Activated T-cell treated with anti-CD3 and anti-CD28 coated beads, Interleukin-2, amount 50 U/mL, for 48 hours (primary cell): ENCODE measurements around the gene KCNH1.

Experiments
- DNase-seq, 2 experiments: peaks; one replicate each; pipeline ENCODE4 v3.0.0-alpha.2; 2020

KCNH1 gene

DNA sequence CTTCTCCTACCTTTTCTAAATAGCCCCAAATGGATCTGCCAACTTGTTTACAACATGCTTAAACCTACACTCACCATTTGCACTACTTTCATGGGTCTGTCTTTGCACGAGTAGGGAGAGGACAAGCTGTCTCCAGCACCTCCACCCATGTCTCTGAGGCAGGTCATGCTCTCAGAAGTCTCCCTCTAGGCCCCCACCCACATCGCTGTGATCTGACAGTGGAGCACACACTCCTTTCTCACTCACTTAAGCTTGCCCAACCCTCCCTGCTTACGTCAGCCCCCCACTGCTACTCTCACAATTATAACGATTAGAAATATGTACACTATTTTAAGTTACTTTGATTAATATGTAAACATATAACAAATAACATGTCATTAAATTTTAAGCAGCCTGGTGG, 141.1 kb downstream of the KCNH1 start:
- no peak for DNase-seq

DNA sequence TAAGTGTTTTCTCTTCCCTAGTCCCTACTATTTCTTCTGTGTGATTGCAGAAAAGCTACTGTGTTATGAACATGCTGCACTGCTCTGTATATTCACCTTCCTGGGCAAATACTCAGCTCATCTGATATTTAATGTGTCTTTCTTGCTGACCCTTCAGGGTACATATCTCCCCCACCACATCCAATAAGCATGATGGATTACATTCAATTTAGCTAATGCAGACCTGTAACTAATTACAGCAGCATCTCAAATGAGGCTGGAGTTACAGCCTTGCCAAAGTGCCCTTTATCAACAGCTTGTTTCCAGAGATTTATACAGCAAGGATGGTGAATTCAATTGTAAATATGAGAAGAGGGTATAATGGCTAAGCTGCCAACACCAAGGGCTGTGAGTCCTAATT, 144.0 kb downstream of the KCNH1 start:
- no peak for DNase-seq

DNA sequence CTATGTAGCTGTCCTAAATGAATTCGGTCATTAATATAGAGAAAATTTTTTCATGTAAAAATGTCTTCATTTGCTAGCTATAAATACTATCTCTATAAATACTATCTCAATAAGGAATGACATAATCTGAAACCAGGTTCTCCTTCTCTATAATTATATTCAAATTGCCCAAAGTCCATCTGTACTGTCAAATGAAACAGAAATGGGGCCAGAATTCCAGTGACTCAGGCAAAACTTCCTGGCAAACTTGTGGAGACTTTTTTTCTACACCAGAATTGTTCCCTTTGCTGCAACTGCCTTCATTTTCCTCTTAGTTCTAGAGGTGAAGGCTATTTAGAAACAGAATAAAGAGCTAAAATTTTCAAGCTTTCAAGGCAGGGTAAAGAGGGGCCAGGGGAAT, 152.5 kb downstream of the KCNH1 start:
- DNase-seq = no peak

DNA sequence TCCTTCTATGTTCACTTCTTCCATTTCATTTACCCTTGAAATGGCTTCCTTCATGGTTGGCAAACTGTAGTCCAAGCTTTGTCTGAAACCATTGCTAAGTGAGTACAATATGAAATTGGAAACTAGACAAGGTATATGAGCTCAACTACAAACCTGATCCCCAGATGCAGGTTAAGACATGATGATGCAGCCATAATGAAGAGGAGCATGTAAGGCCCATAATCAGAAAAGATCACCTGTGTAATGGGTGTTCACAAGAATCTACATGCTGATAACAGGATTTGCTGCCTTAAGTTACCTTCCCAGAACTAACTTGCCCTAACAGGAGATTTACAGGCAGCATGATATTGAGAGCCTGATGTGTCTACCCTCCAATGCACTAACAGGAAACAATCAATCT, 153.9 kb downstream of the KCNH1 start:
- DNase-seq = no peak

DNA sequence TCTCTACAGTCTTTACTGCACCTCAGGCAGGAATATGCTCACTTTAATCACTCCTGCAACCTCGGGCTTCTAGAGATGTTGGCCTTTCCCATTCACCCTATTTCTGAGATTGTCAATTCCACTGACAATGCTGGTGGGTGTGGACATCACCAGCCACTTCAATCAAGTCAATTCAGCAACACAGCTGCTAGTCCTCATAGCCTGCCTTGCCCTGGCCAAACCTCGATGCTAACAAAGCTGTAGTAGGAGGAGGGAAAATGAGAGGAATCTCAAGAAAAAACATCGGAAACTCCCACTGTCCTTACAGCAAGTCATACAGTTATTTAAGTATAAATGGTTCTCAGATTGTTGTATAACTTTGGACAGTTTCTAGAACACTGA, 155.0 kb downstream of the KCNH1 start:
- DNase-seq = no peak

DNA sequence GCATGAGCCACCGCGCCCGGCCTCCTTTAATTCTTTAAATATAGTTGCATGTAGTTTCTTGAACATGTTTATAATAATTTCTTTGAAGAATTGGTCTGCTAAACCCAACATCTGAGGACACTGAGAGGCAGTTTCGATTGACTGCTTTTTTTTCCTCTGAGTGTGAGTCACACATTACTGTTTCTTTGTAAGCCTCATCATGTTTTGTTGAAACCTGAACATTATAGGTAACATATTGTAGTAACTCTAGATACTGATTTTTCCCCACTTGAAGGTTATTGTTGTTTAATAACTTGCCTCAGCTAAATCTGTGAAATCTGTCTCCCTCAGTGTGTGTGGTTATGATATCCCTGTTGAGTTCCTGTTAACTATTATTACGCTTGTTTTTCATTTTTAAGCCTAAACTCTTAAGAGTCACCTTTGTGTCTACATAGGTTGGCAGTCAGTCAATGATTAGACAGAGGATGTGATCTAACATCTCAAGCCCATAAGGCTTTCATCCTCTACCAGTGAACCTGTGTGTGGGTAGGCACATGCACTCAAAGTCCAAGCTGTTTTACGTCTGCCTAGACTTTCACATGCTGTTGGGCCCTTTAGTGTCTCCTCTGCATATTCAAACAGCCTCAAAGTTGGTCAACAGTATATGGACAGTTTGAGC, 155.5 kb downstream of the KCNH1 start:
- no peak for DNase-seq

DNA sequence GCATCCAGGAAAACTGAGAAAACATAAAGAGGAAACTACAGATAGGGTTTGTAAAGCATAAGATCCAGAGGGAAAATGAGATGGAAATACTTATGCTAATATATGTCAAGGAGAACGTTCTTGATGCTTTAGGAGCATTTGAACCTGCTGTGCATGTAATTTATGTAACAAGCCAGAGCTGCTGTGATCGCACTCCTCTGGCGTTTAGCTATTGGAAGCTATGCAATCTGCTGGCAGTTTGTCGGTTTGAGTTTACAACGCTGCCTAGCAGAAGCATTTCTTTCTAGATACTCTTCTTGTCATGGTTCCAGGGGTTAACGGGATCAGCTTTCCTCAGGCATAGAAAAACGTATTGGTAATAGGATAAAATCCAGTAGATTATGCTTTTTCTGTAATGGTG, 182.7 kb downstream of the KCNH1 start:
- DNase-seq = no peak

DNA sequence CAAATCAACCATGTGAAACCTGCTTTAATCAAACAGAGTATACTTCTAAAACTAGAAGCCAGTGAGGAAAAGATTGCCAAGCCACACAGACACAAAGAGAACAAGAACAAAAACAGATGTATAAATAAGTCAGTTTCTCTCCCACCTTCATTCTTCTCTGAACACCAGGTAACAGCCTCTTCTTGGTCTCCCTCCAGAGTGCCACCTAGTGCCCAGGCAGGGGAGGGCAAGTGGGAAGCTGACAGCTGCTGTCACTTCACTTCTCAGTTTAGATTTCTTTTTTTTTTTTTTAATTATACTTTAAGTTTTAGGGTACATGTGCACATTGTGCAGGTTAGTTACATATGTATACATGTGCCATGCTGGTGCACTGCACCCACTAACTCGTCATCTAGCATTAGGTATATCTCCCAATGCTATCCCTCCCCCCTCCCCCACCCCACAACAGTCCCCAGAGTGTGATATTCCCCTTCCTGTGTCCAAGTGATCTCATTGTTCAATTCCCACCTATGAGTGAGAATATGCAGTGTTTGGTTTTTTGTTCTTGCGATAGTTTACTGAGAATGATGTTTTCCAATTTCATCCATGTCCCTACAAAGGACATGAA, 183.9 kb downstream of the KCNH1 start:
- peak; percentile 70 to 77 for DNase-seq

DNA sequence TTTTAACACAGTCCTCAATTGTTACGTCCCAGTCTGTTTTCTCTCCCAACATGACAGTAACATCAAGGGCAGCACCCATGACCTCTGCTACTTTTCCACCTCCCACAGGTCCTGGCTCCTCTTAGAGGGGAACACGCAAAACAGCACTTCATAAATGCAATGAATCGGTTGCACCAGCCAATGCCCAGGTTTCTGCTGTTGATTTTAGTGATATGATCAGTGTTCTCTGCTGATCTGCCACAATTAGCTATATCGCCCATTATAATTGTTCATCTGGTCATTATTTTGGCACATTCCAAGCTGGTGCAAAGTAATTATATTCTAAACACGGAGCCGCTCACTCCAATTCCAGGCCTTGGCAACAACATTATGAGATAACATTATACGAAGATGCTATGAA, 184.5 kb downstream of the KCNH1 start:
- no peak for DNase-seq

DNA sequence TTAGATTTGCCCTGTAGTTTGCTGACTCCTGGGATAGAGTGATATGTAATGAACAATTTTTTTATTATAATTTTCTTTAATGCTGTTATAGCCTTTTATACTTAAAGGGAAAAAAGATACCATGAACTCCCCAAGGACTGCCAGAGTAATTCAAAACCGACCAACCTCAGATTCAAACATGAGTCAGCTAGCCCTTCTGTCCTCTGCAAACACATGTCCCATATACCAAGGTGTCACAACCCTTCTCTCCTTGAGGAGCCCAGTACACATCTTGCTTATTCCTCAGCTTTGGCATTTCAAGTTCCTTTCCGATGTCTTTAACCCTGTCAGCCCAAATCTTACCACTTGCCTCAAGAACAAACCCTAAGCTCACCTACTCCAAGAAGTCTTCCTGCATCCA, 184.9 kb downstream of the KCNH1 start:
- no peak for DNase-seq

DNA sequence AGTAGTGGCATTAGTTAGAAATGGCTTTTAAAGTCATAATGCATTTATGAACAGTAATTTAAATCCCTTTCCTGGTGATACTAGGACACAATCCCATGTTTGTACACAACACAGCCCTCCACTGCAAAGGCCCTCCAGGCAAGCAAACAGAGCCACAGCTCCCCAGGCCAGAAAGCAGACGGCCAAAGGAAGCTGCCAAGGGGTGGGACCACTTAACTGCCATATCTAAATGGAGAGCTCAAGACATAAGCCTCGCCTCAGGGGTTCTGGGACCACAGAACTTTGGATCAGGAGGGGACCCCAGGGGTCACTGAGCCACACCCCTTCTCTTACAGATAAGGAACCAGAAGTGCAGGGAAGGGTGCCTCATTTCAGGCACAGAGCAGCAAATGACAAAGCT, 189.7 kb downstream of the KCNH1 start:
- DNase-seq = no peak

DNA sequence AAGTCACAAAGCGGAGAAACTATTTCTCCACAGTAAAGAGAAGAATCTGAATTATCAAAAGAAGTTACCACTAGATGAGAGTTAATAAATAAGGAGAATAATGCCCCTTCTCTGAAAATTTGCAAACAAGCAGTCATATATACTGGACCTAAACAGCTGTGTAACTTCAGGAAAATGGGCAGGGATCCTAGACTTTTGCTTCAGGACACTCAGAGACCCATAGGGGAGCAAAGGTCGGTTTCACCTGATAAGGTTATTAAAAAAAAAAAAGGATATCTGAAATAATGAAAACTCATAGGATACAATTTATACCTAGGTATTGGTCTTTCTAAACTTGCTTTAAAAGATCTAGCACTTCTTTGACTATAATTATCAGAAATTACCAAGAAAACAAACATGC, 191.4 kb downstream of the KCNH1 start:
- DNase-seq = no peak

DNA sequence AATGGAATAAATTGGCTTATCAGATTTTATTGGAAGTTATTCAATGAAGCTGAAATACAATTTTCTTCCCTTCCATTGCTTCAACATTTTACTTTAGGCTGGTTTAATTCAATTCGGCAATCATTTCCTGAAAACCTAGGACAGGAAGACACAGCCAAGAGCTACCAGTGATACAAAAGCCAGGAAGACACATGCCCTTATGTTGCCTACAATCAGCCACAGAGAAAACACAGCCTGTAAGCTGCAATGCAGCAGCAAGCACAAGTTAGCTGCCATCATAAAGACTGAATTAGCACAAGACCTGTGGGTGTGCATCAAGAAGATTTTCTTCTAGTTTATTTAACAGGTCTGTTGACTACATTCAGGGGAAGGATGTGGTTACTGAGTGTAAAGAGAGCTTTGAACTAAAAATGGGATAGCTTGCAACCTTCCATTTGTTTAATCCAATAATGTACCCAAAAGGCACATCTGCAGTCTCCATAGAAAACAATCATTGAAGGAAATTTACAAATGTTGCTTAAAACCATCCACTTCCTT, 193.8 kb downstream of the KCNH1 start:
- no peak for DNase-seq

DNA sequence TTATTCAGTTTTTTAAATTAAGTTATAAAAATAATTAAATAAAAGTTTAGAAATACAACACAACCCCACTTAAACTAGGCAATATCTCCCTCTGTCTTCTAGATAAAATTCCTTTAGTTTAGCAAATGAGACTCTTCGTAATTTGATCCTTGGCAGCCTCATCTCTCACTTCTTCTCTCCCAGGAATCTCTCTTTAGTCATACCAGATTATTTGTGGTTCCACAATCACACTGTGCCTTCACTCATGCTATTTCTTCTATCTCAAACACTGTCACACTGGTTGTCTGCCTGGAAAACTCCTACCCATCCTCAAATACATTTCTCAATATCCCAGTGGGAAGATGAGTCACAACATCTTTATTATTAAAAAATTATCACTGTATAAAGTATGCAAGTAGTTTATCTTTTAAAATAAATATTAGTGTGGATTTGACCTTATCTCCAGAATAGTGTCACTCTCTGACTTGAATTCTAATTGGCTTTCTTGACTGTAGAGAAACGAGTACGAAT, 195.5 kb downstream of the KCNH1 start:
- DNase-seq = no peak

DNA sequence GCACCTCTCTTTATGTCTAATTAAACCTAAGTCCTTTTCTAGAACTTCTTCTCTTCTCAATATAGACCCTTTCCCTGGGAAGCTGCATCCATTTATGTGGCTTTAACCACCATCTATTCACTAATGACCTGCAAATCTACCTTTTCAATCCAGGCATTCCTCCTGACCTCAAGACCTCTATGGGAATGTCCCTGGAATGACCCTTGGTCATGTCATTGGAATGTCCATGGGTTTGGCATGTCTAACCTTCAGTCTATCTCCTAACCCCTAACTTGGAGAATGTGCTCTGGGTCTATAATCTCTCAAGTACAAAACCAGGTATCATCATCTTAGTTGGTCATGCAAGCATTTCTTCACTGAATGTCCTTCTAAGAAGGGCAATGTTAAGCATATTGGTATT, 196.1 kb downstream of the KCNH1 start:
- no peak for DNase-seq

DNA sequence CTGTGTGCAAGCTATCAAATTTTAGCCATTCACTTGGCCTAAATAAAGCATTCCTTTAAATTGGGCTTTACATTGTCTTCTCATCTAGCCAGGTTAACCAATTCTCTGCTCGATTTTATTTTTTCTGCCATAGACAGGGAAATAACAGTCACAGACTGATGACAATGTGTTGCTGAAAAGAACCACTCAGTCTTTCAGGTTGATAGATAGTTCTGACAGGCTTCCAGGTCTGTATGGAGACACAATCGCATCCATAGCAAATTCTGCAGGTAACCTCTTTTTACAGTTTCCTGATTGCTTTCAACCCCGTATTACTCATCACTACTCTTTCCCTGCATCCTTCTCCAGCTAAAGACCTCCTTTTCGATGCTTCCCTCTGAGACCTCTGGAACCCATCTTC, 198.0 kb downstream of the KCNH1 start:
- no peak for DNase-seq

DNA sequence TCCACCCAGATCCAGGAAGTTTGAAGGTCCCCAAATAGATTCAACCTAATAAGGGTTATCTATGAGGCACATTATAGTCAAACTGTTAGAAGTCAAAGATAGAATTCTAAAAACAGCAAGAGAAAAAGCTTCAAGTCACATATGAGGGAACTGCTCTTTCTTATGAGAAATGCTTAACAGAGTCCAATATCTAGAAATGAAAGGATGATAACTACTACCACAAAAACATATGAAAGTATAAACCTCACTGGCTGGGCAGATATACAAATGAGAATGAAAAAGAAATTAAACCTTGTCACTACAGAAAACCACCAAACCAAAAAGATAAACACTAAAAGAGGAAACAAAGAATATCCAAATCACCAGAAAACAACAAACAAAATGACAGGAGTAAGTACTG, 201.8 kb downstream of the KCNH1 start:
- DNase-seq = no peak

DNA sequence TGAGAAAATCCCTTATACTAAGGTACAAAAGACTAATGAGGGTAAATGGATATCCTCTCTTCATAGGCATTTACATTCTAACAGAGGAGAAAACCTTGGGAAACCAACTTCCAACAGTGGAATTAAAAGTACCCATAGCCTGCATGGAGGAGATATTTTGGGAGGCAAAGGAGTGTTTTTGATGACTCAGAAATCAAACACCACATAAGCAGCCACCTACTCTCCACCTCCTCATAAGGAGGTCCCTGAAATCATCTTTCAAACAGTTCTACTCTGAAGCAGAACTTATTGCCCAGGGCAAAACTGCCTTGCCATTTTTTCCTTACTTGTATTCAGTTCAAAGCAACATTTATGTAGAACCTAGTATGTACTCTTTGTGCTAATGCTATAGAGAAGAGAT, 211.3 kb downstream of the KCNH1 start:
- no peak for DNase-seq

DNA sequence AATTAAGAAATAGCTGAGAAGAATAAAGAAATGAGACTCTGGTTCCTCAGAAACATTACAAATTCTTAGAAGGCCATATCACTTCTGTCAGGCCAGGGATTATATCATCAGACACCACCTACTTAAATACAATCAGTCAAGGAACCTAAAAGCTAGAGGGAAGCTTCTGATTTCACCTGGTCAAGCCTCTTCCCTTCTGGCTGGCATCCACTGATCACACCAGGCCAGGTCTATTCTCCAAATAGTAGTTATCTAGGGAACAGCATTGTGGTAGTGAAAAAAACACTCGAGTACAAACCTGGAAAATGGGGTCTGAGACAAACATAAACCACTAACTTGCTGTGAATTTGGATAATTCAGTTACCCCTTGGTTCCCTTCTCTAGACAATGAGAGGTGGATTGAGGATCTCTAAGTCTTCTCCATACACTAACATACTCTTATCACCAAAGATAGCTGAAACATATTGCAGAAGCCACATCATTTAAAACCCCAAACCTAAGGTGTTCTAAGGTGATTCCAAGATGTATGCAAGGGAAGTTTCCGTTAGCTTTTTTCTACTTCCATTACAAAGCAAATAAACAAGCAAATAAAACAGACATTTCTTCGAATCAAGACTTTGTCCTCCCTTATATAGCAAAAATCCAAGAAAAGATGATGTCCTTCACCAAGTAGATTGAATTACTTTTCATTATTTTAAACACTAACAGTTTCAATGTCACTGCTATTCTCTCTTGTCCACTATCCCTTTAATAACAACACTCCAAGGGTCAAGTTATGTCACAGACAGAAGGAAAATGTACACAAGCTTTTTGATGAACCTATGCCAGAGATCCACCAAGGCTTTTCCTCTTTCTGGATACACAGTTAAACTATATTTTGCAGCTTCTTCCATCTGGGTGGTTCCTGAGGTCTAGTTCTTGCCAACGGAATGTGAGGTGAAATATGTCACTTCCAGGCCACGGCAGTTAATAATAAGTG, 212.9 kb downstream of the KCNH1 start:
- no peak for DNase-seq

DNA sequence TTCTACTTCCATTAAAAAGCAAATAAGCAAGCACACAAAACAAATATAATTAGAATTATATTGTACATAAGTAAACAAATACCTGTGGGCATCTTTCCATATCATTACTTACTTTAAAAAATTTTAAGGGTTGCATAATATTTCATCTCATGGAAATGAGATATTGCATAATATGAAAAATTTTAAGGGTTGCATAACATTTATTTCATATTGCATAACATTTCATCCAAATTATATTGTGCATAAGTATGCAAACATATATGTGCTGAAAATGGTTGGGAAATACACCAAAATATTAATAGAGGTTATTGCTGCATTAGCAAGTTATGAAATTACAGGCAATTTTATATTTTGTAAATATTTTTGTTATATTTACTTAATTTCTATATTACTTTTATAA, 213.7 kb downstream of the KCNH1 start:
- DNase-seq = no peak

DNA sequence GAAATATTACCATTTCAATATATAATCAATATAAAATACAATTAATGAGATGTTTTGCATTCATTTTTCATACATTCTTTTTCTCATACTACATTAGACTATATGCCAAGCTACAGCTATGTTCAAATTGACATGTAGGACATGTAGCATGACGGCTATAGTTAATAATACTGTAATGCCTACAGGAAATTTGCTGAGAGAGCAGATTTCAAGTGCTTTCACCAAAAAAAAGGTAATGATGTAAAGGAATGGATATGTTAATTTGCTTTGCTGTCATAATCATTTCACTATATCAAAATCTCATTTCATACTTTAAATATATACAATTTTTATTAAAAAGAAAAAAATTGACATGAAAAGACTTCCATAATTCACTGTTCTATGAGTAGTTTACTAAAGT, 215.1 kb downstream of the KCNH1 start:
- DNase-seq = no peak

DNA sequence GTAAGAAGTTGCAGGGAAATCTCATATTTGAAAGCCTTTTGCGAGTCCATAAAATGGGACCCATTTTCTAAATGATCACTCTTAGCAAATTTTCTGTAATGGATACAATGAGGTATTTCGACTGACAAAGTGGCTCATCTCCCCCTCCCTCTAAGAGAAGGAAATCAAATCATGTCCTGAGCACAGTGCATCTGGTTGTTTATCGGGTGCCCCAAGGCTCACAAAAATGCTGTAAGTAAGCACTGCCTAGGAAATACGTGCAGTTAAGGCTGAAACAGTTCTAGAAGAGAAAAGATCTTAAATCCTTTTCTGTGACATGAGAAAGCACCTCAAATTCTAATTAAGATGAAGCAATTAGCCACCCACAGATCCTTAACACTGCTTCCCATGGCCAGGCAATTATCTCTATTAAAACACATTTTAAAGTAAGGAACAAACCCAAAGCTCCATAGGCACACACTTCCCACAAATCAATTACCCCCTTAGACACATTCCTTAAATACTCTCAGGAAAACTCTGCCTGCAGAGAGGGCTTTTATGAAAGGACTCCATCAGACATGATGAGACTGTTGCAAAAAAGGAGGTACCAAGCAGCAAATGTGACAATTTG, 216.3 kb downstream of the KCNH1 start:
- no peak for DNase-seq

DNA sequence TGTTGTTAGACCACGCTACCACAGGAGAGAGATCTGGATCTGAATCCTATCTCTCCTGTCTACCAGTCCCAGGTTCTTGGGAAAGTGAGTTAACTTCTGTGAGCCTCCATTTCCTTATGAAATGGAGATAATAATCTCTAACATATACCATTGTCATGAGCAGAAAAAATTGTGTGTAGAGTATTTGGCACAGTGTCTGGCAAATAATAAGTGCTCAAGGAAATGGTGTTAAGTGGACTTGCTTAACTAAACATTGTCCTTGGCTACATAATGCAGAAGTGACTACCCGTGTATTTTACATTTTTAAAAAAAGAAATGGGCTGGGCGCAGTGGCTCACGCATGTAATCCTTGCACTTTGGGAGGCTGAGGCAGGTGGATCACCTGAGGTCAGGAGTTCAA, 217.4 kb downstream of the KCNH1 start:
- DNase-seq = no peak
